Keratinocyte (primary cell): ENCODE measurements around the gene IFIT2.

ENCODE experiments used
- CTCF ChIP-seq, 3 experiments: IDR thresholded peaks in 1 of 3; conservative IDR thresholded peaks in 1 of 3; optimal IDR thresholded peaks in 1 of 3; 2 replicates in 2 of 3; 3 replicates in 1 of 3; pipeline versions ENCODE3 to v1.5.1; 2011; ENCODE audit warnings: low read length in 3 of 3, mild to moderate bottlenecking in 3 of 3, moderate library complexity in 2 of 3, control low read depth in 1 of 3, inconsistent platforms in 1 of 3; ENCODE audit not compliant: insufficient read depth in 2 of 3; ENCODE audit errors: extremely low read depth in 1 of 3
- EZH2 ChIP-seq: IDR thresholded peaks from one replicate; pipeline ENCODE4 v1.6.1; 2012; ENCODE audit warnings: inconsistent platforms, mild to moderate bottlenecking, low read length, moderate library complexity

- TF ChIP-seq EZH2 (no peak), CTCF (optimal IDR thresholded peaks at IDR 0.05 in 1 of 3, IDR thresholded peaks at IDR 0.05 in 1 of 3, conservative IDR thresholded peaks at IDR 0.05 in 1 of 3; ENCODE audit: extremely low read depth in 1 of 3, insufficient read depth in 2 of 3, low read length in 3 of 3) (no peak)
These were observed 20.0 kb upstream of the IFIT2 start for GRCh38 chr10:89281606-89282395.
